Skeletal muscle cell (primary cell): ENCODE results near the gene SLC1A2.

ENCODE experiments used
- DNase-seq: peaks from one replicate; pipeline ENCODE4 v3.0.0-alpha.2; 2010; ENCODE audit warnings: low read depth
- H3K4me3 ChIP-seq: 2 replicates; pipeline ENCODE4 v1.5.1; 2011; ENCODE audit warnings: low read depth, mild to moderate bottlenecking, control low read depth, low read length, moderate library complexity

SLC1A2 gene

GRCh38 chr11:35335226-35335625, 84.1 kb downstream of the SLC1A2 start:
- peak; percentile 62 for DNase-seq

GRCh38 chr11:35334385-35335090, 84.8 kb downstream of the SLC1A2 start:
- DNase-seq, result no peak
- no peak overlapping the region for H3K4me3 ChIP-seq

More at GRCh38 chr11:35335226-35335625, 84.1 kb downstream of the SLC1A2 start:
- H3K4me3 ChIP-seq, result no peak overlapping the region

- no peak for DNase-seq
These were observed 86.8 kb downstream of the SLC1A2 start for GRCh38 chr11:35332524-35332923.

GRCh38 chr11:35330931-35331330, 88.4 kb downstream of the SLC1A2 start:
- no peak overlapping the region for H3K4me3 ChIP-seq
- DNase-seq, result no peak

More at GRCh38 chr11:35332524-35332923, 86.8 kb downstream of the SLC1A2 start:
- H3K4me3 ChIP-seq, result no peak overlapping the region

- no peak overlapping the region for H3K4me3 ChIP-seq
- no peak for DNase-seq
These were observed 89.0 kb downstream of the SLC1A2 start for GRCh38 chr11:35330156-35330889.

- H3K4me3 ChIP-seq, result no peak overlapping the region
- DNase-seq, result no peak
These were observed 91.5 kb downstream of the SLC1A2 start for GRCh38 chr11:35327829-35328228.

- DNase-seq, result no peak
- H3K4me3 ChIP-seq, result no peak overlapping the region
These were observed 93.0 kb downstream of the SLC1A2 start for GRCh38 chr11:35326266-35326879.

- DNase-seq, result no peak
- H3K4me3 ChIP-seq, result no peak overlapping the region
These were observed 94.4 kb downstream of the SLC1A2 start for GRCh38 chr11:35324981-35325380.

- no peak for DNase-seq
- no peak overlapping the region for H3K4me3 ChIP-seq
These were observed 95.0 kb downstream of the SLC1A2 start for GRCh38 chr11:35324183-35324886.

GRCh38 chr11:35323076-35323868, 96.1 kb downstream of the SLC1A2 start:
- H3K4me3 ChIP-seq, result no peak overlapping the region
- DNase-seq, result no peak

GRCh38 chr11:35322318-35322979, 96.9 kb downstream of the SLC1A2 start:
- H3K4me3 ChIP-seq, result no peak overlapping the region
- DNase-seq, result no peak

- H3K4me3 ChIP-seq, result no peak overlapping the region
- no peak for DNase-seq
These were observed 97.6 kb downstream of the SLC1A2 start for GRCh38 chr11:35321532-35322317.

GRCh38 chr11:35321111-35321510, 98.2 kb downstream of the SLC1A2 start:
- DNase-seq, result no peak

GRCh38 chr11:35318977-35319925, 100.1 kb downstream of the SLC1A2 start:
- no peak overlapping the region for H3K4me3 ChIP-seq
- DNase-seq, result no peak

More at GRCh38 chr11:35321111-35321510, 98.2 kb downstream of the SLC1A2 start:
- H3K4me3 ChIP-seq, result no peak overlapping the region

GRCh38 chr11:35318309-35318708, 101.0 kb downstream of the SLC1A2 start:
- no peak for DNase-seq
- H3K4me3 ChIP-seq, result no peak overlapping the region

- H3K4me3 ChIP-seq, result no peak overlapping the region
- DNase-seq, result no peak
These were observed 102.1 kb downstream of the SLC1A2 start for GRCh38 chr11:35317253-35317652.

- no peak overlapping the region for H3K4me3 ChIP-seq
- no peak for DNase-seq
These were observed 103.2 kb downstream of the SLC1A2 start for GRCh38 chr11:35316161-35316560.
